Measurements from ENCODE around the gene ZNF710. TPM values are rescaled to one million over a fixed set of nuclear protein-coding genes. Genes with fewer than 3 reads are reported as not detected.

Gene ZNF710
- total and polyA plus RNA-seq, 2 of the 4 experiments (the other 2 are of a cell fraction), result 7.6 to 8.2 TPM

GRCh38 chr15:90007076-90007460 is 5.9 kb downstream of the ZNF710 start:
- no peak overlapping the region for H4K91ac ChIP-seq (ENCODE audit: insufficient read depth, low read depth, low read length)
- H2AFZ ChIP-seq (replicated peaks; ENCODE audit: low read length, poor library complexity), result no peak overlapping the region
- in situ Hi-C loops (cut with MboI; ENCODE audit: low sequenced_read_pairs), result no loop called here
- H4K20me1 ChIP-seq (ENCODE audit: insufficient read depth, low read length), result peaks cover 33% of the 10 kb centered on the region
- peaks cover 25% of the 10 kb centered on the region; the same call in 1 of the 2 replicates for H3K9me1 ChIP-seq (ENCODE audit: insufficient read depth, low read length)
- no peak overlapping the region for H2BK20ac ChIP-seq (ENCODE audit: low read depth, low read length)
- no peak overlapping the region for H3K27ac ChIP-seq (ENCODE audit: insufficient read depth, low read length)
- H3K14ac ChIP-seq (replicated peaks; ENCODE audit: low read depth, low read length), result no peak overlapping the region
- no TSS peak for BruUV-seq (replicated peaks)
- no peak overlapping the region for H2BK5ac ChIP-seq (ENCODE audit: low read depth, low read length, poor library complexity, severe bottlenecking)
- H3K4ac ChIP-seq (ENCODE audit: low read depth, low read length), result no peak overlapping the region
- peaks cover 42 to 80% of the 10 kb centered on the region in 2 experiments for H3K79me1 ChIP-seq (ENCODE audit: low read depth in 1 of 2, low read length in 2 of 2)
- TF ChIP-seq CTCF (conservative IDR thresholded peaks at IDR 0.05; ENCODE audit: low read depth, low read length) (no peak), MAFK (IDR thresholded peaks at IDR 0.05; ENCODE audit: low read depth, low read length) (no peak), FOS (IDR thresholded peaks at IDR 0.05; ENCODE audit: low read depth, low read length) (no peak), ELK1 (IDR thresholded peaks at IDR 0.05; ENCODE audit: borderline replicate concordance, low read depth, low read length) (no peak), POLR2A (IDR thresholded peaks at IDR 0.05; ENCODE audit: low read depth, low read length) (no peak), RAD21 (IDR thresholded peaks at IDR 0.05; ENCODE audit: low read length) (no peak), BHLHE40 (IDR thresholded peaks at IDR 0.05; ENCODE audit: low read depth, low read length) (no peak), SMC3 (IDR thresholded peaks at IDR 0.05; ENCODE audit: low read depth, low read length) (no peak), CEBPB (IDR thresholded peaks at IDR 0.05; ENCODE audit: low read depth, low read length) (no peak), RCOR1 (IDR thresholded peaks at IDR 0.05; ENCODE audit: insufficient replicate concordance, low read length) (no peak), RFX5 (IDR thresholded peaks at IDR 0.05; ENCODE audit: low read depth, low read length) (no peak), CHD1 (IDR thresholded peaks at IDR 0.05; ENCODE audit: low read depth, low read length) (no peak), USF2 (IDR thresholded peaks at IDR 0.05; ENCODE audit: low read depth, low read length) (no peak), MAZ (IDR thresholded peaks at IDR 0.05; ENCODE audit: borderline replicate concordance, low read depth, low read length) (no peak), MXI1 (IDR thresholded peaks at IDR 0.05; ENCODE audit: borderline replicate concordance, low read depth, low read length) (no peak), NFE2L2 (IDR thresholded peaks at IDR 0.05; ENCODE audit: low read depth, low read length) (no peak)
- dilution Hi-C loops (cut with HindIII; ENCODE audit: low sequenced_read_pairs, unreplicated experiment), result no loop called here
- WGBS, 2 experiments (ENCODE audit: extremely low coverage in 2 of 2, insufficient read length in 1 of 2), result no CpG with 5 or more reads among the region's 4 CpGs
- peaks cover 6% of the 10 kb centered on the region for H3K9me3 ChIP-seq (ENCODE audit: control insufficient read depth, insufficient read depth, low read length)
- H3K18ac ChIP-seq (ENCODE audit: low read depth, low read length), result no peak overlapping the region
- no peak overlapping the region for H3K9ac ChIP-seq (ENCODE audit: low read depth, low read length)
- no peak overlapping the region for H3K56ac ChIP-seq (ENCODE audit: extremely low read depth, insufficient read depth, low read length)
- no peak overlapping the region for H3K4me2 ChIP-seq (ENCODE audit: low read depth, low read length)
- H4K8ac ChIP-seq (ENCODE audit: low read depth in 2 of 2, low read length in 2 of 2), result no peak overlapping the region
- no peaks in the 10 kb centered on the region for H3K27me3 ChIP-seq (ENCODE audit: control insufficient read depth, insufficient read depth, low read length)
- DNase-seq (no peak), ATAC-seq (ENCODE audit: low read depth) (no peak)
- ChIA-PET POLR2A (ENCODE audit: unreplicated experiment) (no interaction called here), CTCF (no interaction called here)
- no peak overlapping the region for H2BK15ac ChIP-seq (ENCODE audit: low read depth, low read length)
- H4K5ac ChIP-seq (ENCODE audit: low read depth, low read length), result no peak overlapping the region
- no peak overlapping the region for H3K23ac ChIP-seq (ENCODE audit: low read depth, low read length)
- intact Hi-C loops (cut with micrococcal nuclease), result no loop called here
- H2AK5ac ChIP-seq (ENCODE audit: low read depth, low read length), result no peak overlapping the region
- no peak overlapping the region for H2AK9ac ChIP-seq (replicated peaks; ENCODE audit: low read depth, low read length, poor library complexity)
- H3K4me3 ChIP-seq (ENCODE audit: insufficient read depth, low read depth, low read length), result no peak overlapping the region
- H3K36me3 ChIP-seq (ENCODE audit: control insufficient read depth, insufficient read depth, low read length), result no peaks in the 10 kb centered on the region; the same call in 1 of the 2 replicates
- H3K4me1 ChIP-seq (ENCODE audit: control insufficient read depth, insufficient read depth, low read length), result peaks cover 22% of the 10 kb centered on the region
- H2BK120ac ChIP-seq (ENCODE audit: low read depth, low read length), result no peak overlapping the region
